NCI-H1417 (cell line): Measurements from ENCODE around the gene ZNF26.

ENCODE experiments used
- DNase-seq, 3 experiments: peaks; one replicate each; lab custom pipeline; 2025; lab: John Stamatoyannopoulos, UW

ZNF26 gene

DNA sequence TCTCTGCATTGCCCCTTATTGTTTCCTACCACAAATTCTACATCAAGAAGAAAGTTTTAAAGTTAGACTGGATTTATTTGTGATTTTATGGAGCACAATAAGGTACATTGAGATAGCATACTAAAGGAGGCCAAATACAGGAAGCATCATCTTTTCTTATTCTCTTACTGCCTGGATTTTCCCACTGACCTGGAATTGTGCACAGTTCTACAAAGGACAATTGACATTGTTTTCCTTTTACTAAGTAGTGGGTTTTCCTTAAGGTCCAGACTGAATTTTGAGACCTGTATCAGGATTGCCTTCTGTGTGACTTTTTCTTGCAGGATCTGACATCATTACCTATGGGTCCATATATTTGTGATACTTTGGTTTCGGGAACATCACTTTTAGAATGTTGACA is 75.8 kb downstream of the ZNF26 start:
- DNase-seq = no peak

DNA sequence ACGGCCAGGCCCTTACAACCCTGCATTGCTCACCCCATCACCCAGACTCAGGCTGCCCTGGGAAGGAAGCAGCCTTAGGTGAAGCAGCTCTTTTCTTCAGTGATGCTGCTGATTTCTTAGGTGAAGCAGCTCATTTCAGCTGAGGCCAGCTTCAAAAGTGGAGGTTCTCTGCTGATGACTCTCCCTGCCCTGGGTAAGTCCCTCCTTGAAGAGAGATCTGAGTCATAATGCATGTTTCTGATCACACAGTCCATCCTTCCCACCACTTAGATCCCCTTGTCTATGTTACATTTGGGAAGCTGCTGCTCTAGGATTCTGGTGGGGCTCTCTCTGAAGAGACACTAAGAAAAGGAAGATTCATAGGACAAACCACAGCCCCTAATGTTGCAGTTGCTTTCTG is 77.4 kb downstream of the ZNF26 start:
- no peak for DNase-seq

DNA sequence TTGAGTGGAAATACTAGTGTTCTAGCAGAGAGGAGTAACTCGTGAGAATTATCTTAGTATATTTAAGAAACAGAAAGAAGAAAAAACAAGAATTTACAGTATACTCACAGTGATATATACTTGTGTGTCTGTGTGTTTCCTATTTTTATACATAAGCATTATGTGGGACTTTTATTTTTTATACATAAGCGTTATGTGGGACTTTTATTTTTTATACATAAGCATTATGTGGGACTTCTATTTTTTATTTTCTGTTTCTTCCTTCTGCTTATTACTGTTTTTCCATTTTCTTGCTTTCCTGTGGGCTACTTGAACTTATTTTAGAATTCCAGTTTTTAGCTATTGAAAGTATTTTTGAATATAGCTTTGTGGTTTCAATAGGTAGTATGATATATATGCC is 87.7 kb downstream of the ZNF26 start:
- no peak for DNase-seq
